ENCODE measurements around the gene ERBB2.
"Not testable (repeated sequence)": the region's sequence is repeated elsewhere in the genome, so short reads cannot be mapped to it uniquely, and the experiment has no call there.

Gene ERBB2

DNA sequence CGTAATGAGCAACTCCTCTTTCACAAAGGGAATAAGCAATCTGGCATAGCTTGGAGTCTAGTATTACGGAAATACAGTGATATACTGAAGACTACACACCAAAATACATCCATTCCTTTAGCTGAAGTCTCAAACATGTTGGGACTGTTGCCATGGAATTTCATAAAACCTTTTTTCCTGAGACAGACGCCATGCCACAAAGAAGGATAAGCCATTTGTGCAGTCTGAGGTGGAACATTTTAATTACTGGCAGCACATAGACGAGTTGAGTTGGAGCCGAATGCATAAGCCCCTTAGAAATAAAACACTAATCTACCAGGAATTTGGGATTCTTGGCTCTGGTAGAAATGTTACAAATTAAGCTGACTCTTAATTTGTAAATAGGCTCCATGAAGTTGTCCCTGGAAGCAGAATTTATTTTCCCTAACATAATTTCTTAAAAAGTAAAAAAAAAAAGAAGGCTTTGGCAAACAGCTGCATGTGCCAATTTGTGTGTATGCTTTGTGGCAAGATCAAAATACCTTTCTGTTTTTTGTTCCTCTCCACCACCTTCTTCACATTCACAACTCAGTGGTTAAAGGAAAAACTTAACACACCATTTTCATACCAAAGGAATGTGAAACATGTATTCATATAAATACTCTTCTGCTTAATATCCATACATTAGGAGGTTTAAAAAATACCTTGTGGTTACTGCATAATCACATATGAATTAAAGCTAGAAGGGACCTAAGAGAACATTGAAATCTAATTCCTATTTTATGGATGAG, 63.4 kb downstream of the ERBB2 start:
- no peak for DNase-seq (ENCODE audit: low read depth in 2 of 2)

DNA sequence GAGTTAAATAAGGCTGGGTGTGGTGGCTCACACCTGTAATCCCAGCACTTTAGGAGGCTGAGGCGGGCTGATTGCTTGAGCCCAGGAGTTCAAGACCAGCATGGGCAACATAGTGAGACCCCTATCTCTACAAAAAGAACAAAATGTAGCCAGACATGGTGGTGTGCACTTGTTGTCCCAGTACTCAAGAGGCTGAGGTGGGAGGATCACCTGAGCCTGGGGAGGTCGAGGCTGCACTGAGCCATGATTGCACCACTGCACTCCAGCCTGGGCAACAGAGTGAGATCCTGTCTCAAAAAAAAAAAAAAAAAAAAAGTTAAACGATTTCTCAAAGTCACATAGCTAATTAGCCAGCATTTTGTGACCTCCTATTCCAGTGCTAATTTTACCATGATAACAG, 64.3 kb downstream of the ERBB2 start:
- DNase-seq (ENCODE audit: low read depth in 2 of 2), result not testable (repeated sequence)

DNA sequence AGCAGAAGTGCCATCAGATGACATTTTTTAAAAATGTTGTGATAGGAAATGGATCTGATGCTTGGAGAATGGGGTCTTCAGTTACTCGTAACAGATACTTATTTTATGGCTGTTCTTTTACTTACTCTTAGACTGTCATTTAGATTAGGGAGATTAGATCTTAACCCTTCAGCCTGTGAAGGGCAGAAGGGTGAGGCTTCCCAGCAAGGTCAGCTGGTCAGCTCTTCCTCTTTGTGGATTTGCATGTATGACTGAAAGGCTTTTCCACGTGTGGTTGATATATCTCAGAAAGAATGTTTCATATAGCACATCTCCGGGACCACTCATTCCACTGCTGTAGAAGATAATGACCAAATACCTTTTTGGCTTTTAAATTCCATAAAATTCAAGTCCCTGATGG, 65.3 kb downstream of the ERBB2 start:
- DNase-seq (ENCODE audit: low read depth in 2 of 2), result no peak

GRCh38 chr17:39765766-39766165, 65.9 kb downstream of the ERBB2 start:
- no peak for DNase-seq (ENCODE audit: low read depth in 2 of 2)

- no peak for DNase-seq (ENCODE audit: low read depth in 2 of 2)
Observed at GRCh38 chr17:39767147-39767546, 67.3 kb downstream of the ERBB2 start.

- DNase-seq (ENCODE audit: low read depth in 2 of 2), result no peak
Observed at GRCh38 chr17:39769974-39770587, 70.2 kb downstream of the ERBB2 start.

GRCh38 chr17:39772415-39772814, 72.6 kb downstream of the ERBB2 start:
- no peak for DNase-seq (ENCODE audit: low read depth in 2 of 2)

- no peak for DNase-seq (ENCODE audit: low read depth in 2 of 2)
Observed at GRCh38 chr17:39772987-39773934, 73.4 kb downstream of the ERBB2 start.

GRCh38 chr17:39774047-39774446, 74.2 kb downstream of the ERBB2 start:
- no peak for DNase-seq (ENCODE audit: low read depth in 2 of 2)

DNA sequence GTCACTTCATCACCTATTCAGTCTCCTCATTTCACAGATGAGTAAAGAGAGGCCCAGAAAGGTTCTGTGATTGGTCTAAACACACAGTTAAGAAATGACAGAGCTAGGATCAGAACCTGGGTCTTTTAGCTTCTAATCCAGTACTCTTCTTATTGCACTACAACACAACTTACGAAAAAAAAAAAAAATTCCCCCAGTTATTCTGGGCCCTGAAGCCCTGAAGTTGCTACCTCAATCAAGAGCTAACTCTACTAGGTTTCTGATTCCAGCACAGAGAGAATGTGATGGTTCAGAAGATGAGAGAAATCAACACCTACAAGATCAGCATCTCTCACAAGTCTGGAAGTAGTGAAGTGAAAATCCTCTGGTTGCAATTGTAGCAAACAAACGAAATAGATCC, 75.2 kb downstream of the ERBB2 start:
- DNase-seq (ENCODE audit: low read depth in 2 of 2), result no peak

DNA sequence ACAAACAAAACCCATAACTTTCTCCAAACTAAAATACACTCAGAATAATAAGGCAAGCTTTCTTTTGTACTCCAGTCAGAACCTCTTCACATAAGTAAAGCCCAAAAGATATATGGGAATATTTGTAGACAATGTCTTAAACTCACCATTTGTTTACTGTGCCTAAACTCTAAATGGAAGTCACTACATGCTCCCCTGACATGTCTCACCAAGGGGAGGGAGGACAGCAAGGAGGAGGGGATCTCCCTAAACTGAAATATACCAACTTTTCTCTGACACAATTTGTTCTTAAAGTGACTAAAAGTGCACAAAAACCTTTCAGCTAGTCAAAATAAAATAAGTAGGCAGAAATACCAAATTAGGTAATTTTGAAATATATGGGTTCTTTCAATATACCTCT, 76.4 kb downstream of the ERBB2 start:
- DNase-seq (ENCODE audit: low read depth in 2 of 2), result no peak

GRCh38 chr17:39777534-39778365, 77.9 kb downstream of the ERBB2 start:
- no peak for DNase-seq (ENCODE audit: low read depth in 2 of 2)
